HL-60 (cell line): Measurements from ENCODE around the gene SLC41A3.

Source experiments
- POLR2AphosphoS5 ChIP-seq: IDR thresholded peaks from 2 replicates; pipeline ENCODE4 v1.6.1; 2012; ENCODE audit warnings: low read depth
- TF ChIP-seq, protein P1 (sequence below): IDR thresholded peaks from one replicate; pipeline ENCODE4 v1.5.1; 2011; ENCODE audit warnings: low read length, control low read depth, inconsistent platforms; ENCODE audit not compliant: insufficient read depth
- TF ChIP-seq, protein P2 (sequence below): IDR thresholded peaks from 2 replicates; pipeline ENCODE4 v1.6.1; 2012; ENCODE audit warnings: low read depth; ENCODE audit not compliant: insufficient replicate concordance

DNA sequence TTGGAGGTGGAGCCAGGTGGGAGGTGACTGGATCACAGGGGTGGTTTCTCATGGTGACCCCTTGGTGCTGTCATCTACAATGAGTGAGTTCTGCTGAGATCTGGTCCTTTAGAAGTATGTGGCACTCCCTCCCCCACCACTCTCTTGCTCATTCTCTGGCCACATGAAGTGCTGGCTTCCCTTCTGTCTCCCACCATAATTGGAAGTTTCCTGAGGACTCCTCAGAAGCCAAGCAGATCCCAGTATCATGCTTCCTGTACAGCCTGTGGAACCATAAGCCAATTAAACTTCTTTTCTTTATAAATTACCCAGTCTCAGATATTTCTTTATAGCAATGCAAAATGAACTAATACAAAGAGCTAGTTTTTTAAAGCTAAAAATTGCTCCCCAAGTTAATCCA, 54.7 kb downstream of the SLC41A3 start:
- no peak for TF ChIP-seq POLR2AphosphoS5
- TF ChIP-seq, protein P1, sequence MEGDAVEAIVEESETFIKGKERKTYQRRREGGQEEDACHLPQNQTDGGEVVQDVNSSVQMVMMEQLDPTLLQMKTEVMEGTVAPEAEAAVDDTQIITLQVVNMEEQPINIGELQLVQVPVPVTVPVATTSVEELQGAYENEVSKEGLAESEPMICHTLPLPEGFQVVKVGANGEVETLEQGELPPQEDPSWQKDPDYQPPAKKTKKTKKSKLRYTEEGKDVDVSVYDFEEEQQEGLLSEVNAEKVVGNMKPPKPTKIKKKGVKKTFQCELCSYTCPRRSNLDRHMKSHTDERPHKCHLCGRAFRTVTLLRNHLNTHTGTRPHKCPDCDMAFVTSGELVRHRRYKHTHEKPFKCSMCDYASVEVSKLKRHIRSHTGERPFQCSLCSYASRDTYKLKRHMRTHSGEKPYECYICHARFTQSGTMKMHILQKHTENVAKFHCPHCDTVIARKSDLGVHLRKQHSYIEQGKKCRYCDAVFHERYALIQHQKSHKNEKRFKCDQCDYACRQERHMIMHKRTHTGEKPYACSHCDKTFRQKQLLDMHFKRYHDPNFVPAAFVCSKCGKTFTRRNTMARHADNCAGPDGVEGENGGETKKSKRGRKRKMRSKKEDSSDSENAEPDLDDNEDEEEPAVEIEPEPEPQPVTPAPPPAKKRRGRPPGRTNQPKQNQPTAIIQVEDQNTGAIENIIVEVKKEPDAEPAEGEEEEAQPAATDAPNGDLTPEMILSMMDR = no peak
- TF ChIP-seq, protein P2, sequence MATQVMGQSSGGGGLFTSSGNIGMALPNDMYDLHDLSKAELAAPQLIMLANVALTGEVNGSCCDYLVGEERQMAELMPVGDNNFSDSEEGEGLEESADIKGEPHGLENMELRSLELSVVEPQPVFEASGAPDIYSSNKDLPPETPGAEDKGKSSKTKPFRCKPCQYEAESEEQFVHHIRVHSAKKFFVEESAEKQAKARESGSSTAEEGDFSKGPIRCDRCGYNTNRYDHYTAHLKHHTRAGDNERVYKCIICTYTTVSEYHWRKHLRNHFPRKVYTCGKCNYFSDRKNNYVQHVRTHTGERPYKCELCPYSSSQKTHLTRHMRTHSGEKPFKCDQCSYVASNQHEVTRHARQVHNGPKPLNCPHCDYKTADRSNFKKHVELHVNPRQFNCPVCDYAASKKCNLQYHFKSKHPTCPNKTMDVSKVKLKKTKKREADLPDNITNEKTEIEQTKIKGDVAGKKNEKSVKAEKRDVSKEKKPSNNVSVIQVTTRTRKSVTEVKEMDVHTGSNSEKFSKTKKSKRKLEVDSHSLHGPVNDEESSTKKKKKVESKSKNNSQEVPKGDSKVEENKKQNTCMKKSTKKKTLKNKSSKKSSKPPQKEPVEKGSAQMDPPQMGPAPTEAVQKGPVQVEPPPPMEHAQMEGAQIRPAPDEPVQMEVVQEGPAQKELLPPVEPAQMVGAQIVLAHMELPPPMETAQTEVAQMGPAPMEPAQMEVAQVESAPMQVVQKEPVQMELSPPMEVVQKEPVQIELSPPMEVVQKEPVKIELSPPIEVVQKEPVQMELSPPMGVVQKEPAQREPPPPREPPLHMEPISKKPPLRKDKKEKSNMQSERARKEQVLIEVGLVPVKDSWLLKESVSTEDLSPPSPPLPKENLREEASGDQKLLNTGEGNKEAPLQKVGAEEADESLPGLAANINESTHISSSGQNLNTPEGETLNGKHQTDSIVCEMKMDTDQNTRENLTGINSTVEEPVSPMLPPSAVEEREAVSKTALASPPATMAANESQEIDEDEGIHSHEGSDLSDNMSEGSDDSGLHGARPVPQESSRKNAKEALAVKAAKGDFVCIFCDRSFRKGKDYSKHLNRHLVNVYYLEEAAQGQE = no peak
